HG02678 (cell line): Measurements from ENCODE around the gene NKAPD1.
"Not testable (repeated sequence)": the region's sequence is repeated elsewhere in the genome, so short reads cannot be mapped to it uniquely, and the experiment has no call there.

ENCODE experiments used
- ATAC-seq: cut with Tn5 transposase; IDR thresholded peaks from one replicate; pipeline ENCODE4 v1.9.1; 2021; ENCODE audit warnings: mild to moderate bottlenecking, moderate library complexity; ENCODE audit not compliant: unreplicated experiment

The NKAPD1 gene

GRCh38 chr11:112073941-112074811, at the start of gene NKAPD1, which contains the start of gene PIH1D2:
NKAPD1 (plus strand) TSS chr11:112074299; CDS start chr11:112075575, 1,276 bp downstream.
PIH1D2 (minus strand) TSS chr11:112074017; CDS start chr11:112073174, 843 bp downstream.
- peak; percentile 89 for ATAC-seq

GRCh38 chr11:112024773-112025678, 49.1 kb upstream of the NKAPD1 start, which contains the start of gene DLAT:
DLAT (plus strand) TSS chr11:112025408; CDS start chr11:112025473, 65 bp downstream.
- peak; percentile 74 for ATAC-seq

GRCh38 chr11:112025707-112026106, 48.4 kb upstream of the NKAPD1 start:
- no peak for ATAC-seq

GRCh38 chr11:112026784-112027410, 47.2 kb upstream of the NKAPD1 start:
- ATAC-seq, result not testable (repeated sequence)

- no peak for ATAC-seq
These were observed 44.6 kb upstream of the NKAPD1 start for GRCh38 chr11:112029460-112029859.

GRCh38 chr11:112033902-112034301, 40.2 kb upstream of the NKAPD1 start:
- ATAC-seq, result no peak

- no peak for ATAC-seq
These were observed 36.6 kb upstream of the NKAPD1 start for GRCh38 chr11:112037527-112037926.

- no peak for ATAC-seq
These were observed 31.7 kb upstream of the NKAPD1 start for GRCh38 chr11:112042161-112042960.

- no peak for ATAC-seq
These were observed 31.2 kb upstream of the NKAPD1 start for GRCh38 chr11:112042961-112043304.

- ATAC-seq, result no peak
These were observed 29.1 kb upstream of the NKAPD1 start for GRCh38 chr11:112044961-112045360.

GRCh38 chr11:112046647-112047046, 27.5 kb upstream of the NKAPD1 start:
- ATAC-seq, result not testable (repeated sequence)

- ATAC-seq, result not testable (repeated sequence)
These were observed 25.8 kb upstream of the NKAPD1 start for GRCh38 chr11:112048256-112048655.

GRCh38 chr11:112049777-112050176, 24.3 kb upstream of the NKAPD1 start:
- ATAC-seq, result no peak

- ATAC-seq, result peak; percentile 93
These were observed 23.4 kb upstream of the NKAPD1 start for GRCh38 chr11:112050721-112051120.

GRCh38 chr11:112051768-112052167, 22.3 kb upstream of the NKAPD1 start:
- no peak for ATAC-seq

- no peak for ATAC-seq
These were observed 16.9 kb upstream of the NKAPD1 start for GRCh38 chr11:112057170-112057569.

GRCh38 chr11:112058103-112058502, 16.0 kb upstream of the NKAPD1 start:
- ATAC-seq, result no peak

- ATAC-seq, result no peak
These were observed 11.2 kb upstream of the NKAPD1 start for GRCh38 chr11:112062923-112063322.

GRCh38 chr11:112082729-112083128, 8.6 kb downstream of the NKAPD1 start:
- no peak for ATAC-seq

- ATAC-seq, result peak; percentile 24
These were observed 11.8 kb downstream of the NKAPD1 start for GRCh38 chr11:112085822-112086421.
